GM18498 (cell line): ENCODE data around the gene KNTC1.
"Not testable (repeated sequence)": the region's sequence is repeated elsewhere in the genome, so short reads cannot be mapped to it uniquely, and the experiment has no call there.

ENCODE experiments used
- ATAC-seq: cut with Tn5 transposase; IDR thresholded peaks from one replicate; pipeline ENCODE4 v1.9.1; 2021; ENCODE audit warnings: mild to moderate bottlenecking, moderate library complexity; ENCODE audit not compliant: unreplicated experiment

The KNTC1 gene, protein sequence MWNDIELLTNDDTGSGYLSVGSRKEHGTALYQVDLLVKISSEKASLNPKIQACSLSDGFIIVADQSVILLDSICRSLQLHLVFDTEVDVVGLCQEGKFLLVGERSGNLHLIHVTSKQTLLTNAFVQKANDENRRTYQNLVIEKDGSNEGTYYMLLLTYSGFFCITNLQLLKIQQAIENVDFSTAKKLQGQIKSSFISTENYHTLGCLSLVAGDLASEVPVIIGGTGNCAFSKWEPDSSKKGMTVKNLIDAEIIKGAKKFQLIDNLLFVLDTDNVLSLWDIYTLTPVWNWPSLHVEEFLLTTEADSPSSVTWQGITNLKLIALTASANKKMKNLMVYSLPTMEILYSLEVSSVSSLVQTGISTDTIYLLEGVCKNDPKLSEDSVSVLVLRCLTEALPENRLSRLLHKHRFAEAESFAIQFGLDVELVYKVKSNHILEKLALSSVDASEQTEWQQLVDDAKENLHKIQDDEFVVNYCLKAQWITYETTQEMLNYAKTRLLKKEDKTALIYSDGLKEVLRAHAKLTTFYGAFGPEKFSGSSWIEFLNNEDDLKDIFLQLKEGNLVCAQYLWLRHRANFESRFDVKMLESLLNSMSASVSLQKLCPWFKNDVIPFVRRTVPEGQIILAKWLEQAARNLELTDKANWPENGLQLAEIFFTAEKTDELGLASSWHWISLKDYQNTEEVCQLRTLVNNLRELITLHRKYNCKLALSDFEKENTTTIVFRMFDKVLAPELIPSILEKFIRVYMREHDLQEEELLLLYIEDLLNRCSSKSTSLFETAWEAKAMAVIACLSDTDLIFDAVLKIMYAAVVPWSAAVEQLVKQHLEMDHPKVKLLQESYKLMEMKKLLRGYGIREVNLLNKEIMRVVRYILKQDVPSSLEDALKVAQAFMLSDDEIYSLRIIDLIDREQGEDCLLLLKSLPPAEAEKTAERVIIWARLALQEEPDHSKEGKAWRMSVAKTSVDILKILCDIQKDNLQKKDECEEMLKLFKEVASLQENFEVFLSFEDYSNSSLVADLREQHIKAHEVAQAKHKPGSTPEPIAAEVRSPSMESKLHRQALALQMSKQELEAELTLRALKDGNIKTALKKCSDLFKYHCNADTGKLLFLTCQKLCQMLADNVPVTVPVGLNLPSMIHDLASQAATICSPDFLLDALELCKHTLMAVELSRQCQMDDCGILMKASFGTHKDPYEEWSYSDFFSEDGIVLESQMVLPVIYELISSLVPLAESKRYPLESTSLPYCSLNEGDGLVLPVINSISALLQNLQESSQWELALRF (N-terminal part only)

DNA sequence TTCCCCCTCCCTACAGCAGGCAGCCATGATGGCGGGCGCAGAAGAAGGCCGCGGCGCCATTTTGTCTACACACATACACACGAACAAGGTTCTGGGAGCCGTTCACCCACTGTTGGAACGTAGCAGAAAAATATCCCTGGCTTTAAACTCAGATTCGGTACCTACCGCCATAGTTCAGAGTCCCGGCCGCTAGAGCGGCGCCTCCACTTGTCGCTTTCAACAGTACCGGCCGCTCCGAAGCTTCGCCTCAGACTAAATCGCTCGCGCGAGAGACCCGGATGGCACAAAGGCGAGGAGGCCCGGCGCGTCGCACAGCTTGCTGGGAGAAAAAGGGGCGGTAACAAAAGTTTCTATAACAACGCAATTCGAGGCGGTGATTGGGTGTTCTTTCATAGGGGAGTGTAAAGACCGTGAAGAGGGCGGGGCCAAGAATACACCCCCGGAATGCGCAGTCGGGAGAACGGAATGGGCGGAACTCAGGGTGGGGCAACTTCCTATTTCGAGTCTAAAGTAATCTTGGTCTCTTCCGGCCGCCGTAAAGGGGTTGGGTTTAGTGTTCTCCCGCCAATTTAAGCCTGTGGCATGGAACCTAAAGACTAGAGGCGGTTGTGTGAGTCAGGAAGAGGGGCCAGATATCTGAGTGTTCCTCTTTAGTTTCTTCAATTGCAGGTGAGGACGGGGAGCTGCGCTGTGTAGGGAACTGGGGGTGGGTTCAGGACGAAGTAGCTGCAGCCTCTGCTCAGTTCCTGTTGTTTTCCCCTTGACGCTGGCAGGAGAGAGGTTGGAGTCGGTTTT is at the start of gene KNTC1, which contains the start of gene RSRC2:
Gene KNTC1, plus strand, starts transcription at position 567 of the 795 bp plus-strand sequence. CDS start 2,815 bp downstream, outside the sequence.
Gene RSRC2, minus strand, starts transcription at position 254 of the 795 bp plus-strand sequence. Its CDS starts 83 bp downstream, at position 171.
- ATAC-seq, result peak; percentile 90

DNA sequence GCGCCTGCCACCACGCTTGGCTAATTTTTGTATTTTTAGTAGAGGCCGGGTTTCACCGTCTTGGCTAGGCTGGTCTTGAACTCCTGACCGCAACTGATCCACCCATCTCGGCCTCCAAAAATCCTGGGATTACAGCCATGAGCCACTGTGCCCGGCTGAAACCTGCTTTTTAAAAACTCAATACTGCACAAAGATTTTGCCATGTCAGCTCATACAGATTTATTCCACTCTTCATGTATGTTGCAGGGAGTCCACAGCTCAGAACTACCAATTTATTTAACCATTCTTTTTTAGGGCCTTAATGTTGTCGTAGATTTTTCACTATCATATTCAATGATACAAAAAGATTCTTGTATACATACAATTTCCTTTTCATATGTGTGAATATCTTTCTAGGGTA is 46.3 kb upstream of the KNTC1 start:
- no peak for ATAC-seq

DNA sequence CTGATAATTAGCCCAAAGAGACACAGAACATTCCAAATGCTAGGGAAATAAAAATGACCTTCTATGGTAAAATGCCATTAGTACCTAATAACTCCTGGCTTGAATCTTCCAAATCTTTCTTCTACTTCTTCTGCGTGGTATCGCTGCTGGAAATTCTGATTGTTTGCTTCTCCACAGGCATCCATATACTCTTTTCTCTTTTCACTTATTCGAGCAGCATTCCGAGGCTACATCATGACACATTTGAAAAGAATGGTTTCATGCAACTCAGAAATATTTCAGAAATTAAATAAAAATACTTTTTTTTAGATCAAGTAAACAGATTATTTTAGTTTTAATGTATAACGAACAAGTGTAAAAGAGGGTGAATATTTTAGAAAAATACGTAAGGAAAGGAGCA is 45.2 kb upstream of the KNTC1 start:
- no peak for ATAC-seq

DNA sequence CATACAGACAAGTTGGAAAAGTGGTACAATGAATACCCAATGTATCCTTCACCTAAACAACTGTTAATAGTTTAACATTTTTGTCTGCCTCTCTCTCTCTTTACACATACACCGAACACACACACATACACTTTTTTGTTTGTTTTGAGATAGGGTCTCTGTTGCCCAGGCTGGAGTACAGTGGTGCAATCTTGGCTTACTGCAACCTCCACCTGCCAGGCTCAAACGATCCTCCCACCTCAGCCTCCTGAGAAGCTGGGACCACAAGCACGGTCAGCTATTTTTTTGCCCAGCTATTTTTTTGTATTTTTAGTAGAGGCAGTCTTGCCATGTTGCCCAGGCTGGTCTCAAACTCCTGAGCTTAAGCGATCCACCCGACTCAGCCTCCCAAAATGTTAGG is 43.1 kb upstream of the KNTC1 start:
- ATAC-seq, result no peak

DNA sequence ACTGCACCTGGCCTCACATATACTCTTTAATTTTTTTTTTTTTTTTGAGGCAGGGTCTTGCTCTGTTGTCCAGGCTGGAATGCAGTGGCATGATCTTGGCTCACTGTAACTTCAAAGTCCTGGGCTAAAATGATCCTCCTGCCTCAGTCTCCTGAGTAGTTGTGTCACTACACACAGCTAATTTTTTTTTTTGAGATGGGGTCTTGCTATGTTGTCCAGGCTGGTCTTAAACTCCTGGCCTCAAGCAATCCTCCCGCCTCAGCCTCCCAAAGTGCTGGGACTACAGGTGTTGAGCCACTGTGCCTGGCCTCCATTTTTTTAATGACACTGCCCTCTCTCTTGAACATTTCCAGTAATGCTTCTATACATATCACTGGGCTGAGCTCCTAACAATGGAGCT is 42.7 kb upstream of the KNTC1 start:
- ATAC-seq, result not testable (repeated sequence)

DNA sequence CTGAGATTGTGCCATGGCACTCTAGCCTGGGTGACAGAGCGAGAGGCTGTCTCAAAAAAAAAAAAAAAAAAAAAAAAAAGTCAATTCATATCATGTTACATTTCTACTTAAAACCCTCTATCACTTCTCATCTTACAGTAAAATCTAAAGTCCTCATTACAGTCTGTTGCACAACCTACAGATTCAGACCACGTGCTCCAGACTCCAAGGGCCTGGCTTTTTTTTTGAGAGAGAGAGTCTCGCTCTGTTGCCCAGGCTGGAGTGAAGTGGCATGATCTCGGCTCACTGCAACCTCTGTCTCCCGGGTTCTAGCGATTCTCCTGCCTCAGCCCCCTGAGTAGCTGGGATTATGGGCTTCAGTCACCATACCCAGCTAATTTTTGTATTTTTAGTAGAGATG is 40.7 kb upstream of the KNTC1 start:
- ATAC-seq, result not testable (repeated sequence)

DNA sequence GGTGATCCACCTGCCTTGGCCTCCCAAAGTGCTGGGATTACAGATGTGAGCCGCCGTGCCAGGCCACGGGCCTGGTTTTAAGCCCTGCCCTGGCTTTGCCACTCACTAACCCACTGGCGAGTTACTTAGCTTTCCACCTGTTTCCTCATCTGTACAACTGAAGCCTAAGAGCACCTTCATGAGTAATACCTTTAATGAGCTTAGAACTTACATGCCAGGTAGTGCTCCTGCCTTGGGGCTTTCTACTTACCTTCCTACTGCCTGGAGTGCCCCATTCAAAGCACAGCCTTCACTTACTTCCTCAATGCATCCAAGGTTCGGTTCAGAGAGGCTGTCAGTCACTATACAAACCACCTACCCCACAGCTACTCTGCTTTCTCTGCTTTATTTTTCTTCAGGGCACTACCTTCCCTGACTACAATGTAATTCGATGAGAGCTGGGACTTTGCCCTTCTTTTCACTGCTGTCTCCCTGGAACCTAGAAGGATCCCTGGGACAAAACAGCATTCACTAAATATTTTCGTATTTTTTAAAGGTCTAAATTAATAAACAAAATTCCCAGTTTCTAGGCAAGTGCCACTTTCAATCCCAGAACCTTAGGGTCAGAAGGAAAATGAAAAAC is 40.1 kb upstream of the KNTC1 start:
- no peak for ATAC-seq

DNA sequence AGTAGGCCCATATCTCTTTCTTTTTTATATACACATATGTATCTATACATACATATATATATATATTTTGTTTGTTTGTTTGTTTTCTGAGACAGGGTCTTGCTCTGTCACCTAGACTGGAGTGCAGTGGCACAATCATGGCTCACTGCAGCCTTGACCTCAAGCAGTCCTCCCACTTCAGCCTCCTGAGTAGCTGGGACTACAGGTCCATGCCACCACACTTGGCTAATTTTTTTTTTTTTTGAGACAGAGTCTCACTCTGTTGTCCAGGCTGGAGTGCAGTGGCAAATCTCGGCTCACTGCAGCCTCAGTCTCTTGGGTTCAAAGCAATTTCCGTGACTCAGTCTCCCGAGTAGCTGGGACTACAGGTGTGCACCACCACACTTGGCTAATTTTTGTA is 39.2 kb upstream of the KNTC1 start:
- ATAC-seq, result not testable (repeated sequence)

DNA sequence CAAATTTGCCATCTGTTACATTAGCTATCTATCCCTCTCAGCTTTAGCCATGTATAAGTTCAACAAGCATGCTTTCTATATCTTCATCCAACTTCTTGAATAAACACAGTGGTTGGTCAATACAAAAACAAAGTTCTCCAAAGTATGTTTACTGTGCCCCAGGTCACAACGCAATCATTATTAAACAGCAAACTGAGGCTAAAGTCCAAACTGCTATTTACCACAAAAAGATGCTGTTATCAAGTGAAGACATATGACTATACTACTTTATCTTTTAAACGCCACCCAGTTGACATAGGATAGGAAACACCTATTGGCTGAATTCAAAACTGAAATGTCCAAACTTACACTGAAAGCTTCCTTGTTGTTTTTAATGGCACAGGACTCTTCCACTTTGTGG is 38.0 kb upstream of the KNTC1 start:
- ATAC-seq, result no peak

DNA sequence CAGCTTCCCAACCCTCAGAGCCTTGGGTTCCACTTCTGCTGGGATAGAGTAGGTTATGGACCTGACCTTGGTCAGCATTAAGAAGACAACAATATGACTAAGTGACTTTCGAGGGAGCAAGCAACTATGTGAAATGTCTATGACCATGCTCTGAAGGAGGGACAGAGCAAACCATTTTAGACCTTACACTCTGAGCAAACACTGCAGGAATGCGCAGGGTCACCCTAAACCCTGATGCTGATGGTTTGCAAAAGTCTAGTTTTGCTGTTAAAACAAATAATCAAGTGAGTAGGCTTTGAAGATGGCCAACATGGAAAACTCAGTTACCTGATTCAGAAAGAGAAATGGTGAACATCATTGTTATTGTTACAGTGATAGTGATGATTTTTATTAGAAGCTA is 35.1 kb upstream of the KNTC1 start:
- no peak for ATAC-seq

DNA sequence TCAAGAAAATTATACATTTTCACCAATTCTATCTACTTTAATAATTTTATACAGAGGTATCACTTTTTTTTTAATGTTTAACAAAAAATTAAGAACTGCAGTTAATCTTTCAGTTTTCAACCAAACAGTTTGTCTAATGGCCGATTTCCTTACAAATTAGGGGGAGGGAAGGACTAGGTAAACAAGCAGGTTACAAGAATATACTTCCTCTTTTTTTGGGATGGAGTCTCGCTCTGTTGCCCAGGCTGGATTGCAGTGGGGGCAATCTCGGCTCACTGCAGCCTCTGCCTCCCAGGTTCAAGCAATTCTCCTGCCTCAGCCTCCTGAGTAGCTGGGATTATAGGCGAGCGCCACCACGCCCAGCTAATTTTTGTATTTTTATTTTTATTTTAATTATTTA is 33.8 kb upstream of the KNTC1 start:
- not testable (repeated sequence) for ATAC-seq

DNA sequence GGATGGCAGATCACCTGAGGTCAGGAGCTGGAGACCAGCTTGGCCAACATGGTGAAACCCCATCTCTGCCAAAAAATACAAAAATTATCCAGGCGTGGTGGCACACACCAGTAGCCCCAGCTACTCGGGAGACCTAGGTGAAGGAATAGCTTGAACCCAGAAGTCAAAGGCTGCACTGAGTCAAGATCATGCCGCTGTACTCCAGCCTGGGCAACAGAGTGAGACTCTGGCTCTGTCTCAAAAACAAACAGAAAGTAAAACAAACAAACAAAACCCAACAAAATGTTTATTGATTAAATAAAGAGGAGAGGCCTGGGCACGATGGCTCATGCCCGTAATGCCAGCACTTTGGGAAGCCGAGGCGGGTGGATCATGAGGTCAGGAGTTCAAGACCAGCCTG is 31.8 kb upstream of the KNTC1 start:
- no peak for ATAC-seq

DNA sequence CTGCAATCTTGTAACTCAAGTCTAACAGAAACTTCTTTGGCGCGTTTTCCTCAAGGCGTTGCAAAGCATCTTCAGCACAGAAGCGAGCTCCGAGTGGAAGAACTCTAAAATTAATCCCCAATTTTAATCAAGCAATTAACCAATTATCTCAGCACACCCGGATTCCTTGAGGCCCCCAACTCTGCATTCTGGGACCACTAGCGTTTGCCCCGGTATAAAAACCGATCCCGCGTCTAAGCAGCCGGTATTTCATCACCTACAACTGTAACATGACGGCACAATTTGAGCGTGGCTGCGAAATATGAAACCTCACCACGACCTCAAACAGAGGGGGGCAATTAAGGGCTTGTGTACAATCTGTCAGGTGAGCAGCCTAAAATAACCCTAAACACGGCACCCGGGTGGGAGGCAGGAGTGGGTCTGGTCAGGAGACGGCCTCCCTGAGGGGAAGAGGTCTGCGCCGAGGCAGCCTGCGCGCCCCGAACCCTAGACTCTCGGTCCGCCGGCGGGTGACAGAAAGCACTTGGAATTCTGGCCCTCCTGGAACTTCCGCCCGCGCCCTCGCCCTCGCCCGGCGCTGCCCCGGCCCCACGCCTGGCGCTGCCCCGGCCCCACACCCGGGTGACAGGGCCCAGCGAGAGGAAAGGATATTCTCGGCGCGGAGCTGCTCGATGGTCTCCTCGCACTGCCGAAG is 26.9 kb upstream of the KNTC1 start:
- ATAC-seq, result peak; percentile 24

DNA sequence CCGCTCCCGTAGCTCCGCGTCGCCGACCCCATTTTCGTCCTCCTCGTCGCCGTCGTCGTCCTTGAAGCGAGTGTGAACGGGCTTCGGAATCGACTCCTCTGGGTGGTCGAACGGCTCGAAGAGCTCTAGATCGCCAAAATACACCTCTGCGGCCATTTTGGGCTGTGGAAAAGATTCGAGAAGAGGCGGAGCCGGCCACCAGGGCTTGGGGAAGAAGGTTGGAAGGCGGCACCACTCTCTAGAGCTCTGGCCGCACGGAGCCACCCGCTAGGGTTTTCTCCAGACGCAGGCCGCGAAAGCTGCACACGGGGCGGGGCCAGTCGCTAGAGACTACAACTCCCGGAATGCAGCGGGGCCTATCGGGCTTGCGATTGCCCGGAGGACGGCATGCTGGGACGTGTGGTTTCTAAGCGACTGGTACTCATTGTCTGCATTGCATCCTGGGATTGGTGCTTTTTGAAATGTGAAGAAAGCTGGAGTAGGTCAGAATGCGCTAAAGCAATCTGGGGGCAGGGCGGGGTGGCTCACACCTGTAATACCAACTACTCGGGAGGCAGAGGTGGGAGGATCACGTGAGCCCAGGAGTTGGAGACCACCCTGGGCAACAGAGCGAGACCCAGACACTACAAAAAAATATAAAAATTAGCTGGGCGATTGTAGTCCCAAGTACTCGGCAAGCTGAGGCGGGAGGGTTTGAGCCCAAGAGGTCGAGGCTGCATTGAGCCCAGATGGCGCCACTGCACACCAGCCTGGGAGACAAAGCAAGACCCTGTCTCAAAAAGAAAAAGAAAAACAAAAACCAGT is 26.2 kb upstream of the KNTC1 start, which contains the start of gene ZCCHC8:
Gene ZCCHC8, minus strand, starts transcription at position 248 of the 804 bp plus-strand sequence. Its CDS starts 92 bp downstream, at position 156.
- ATAC-seq, result peak; percentile 93

DNA sequence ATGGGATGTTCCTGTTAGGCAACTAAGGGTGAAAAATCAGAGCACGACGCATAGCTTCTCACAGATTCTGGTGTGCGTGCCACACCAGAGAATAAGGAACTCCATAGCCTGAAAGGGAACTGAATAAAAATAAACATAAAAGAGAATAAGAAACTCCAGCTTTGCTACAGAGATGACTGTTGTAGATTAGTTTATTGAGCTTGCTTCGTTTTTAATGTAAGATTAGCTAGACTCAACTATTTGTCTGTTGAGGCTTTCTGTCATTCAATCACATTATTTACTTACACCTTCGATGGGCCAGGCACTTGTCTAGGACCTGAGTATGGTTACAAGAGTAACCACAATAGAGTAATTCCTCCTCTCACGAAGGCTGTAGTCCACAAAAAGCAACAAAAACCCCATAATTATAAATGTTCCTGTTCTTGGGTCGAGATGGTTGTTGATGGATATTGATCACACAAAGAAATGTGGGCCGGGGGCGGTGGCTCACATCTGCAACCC is 25.5 kb upstream of the KNTC1 start:
- ATAC-seq, result no peak

DNA sequence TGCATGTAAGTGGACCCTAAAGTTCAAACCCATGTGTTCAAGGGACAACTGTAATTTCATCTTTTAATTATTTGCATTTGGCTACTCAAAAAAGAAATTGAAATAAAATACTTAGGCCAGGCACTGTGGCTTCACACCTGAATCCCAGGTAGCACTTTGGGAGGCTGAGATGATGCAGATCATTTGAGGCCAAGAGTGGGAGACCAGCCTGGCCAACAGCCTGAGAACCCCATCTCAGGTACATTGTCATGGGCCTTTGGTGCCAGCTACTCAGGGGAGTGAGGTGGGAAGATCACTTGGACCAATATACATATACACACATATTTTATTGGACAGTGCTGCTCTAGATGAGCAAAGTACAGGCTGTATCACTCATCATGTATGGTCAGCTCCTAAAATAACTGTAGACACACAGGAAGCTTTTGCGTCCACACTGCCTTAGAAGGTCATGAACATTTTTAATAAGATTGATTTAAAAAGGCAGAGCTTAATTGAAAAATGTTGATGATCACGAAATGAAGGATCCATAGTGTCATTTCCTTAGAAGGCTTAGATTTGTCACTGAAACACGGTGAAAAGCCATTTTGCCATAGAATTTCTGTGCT is 23.8 kb upstream of the KNTC1 start:
- ATAC-seq, result no peak

DNA sequence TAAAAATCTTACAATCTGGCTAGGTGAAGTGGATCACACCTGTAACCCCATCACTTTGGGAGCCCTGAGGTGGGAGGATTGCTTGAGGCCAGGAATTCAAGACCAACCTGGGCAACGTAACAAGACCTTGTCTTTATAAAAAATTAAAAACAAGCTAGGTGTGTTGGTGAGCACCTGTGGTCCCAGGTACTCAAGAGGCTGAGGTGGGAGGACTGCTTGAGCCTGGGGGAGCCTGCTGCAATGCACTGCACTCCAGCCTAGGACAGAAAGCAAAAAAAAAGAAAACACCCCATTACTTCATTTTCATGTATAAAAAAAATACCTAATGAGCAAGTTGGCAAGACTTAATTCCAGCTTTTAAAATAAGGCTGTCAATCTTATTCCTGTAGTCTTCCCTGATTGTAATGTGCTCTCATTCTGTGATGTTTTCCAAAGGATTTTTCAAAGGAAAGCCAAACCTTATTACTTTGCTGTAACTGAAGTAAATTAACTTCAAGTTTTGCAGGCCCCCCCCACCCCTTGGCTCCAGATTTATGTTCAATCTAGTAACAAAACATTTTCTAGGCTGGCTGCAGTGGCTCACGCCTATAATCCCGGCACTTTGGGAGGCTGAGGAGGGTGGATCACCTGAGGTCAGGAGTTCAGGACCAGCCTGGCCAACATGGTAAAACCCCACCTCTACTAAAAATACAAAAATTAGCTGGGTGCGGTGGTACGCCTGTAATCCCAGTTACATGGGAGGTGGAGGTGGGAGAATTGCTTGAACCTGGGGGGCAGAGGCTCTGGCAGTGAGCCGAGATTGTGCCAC is 23.1 kb upstream of the KNTC1 start:
- no peak for ATAC-seq
